Esophagus (tissue), 2 donors: ENCODE measurements around the gene POLG2. TPM values are rescaled to one million over a fixed set of nuclear protein-coding genes. Genes with fewer than 3 reads are reported as not detected.
"Not testable (repeated sequence)": the region's sequence is repeated elsewhere in the genome, so short reads cannot be mapped to it uniquely, and the experiment has no call there.

Source experiments
- H3K27ac ChIP-seq, 2 donors: one replicate each; pipeline ENCODE4 v1.5.1; 2013; ENCODE audit warnings: low read depth in 2 of 2, mild to moderate bottlenecking in 2 of 2, inconsistent platforms in 1 of 2, low read length in 1 of 2, moderate library complexity in 1 of 2
- H3K27me3 ChIP-seq, 2 donors: one replicate each; pipeline ENCODE4 v1.6.1; 2013; ENCODE audit warnings: low read length in 2 of 2, control low read depth in 1 of 2, mild to moderate bottlenecking in 1 of 2; ENCODE audit not compliant: insufficient read depth in 2 of 2, control insufficient read depth in 1 of 2
- H3K36me3 ChIP-seq, 2 donors: one replicate each; pipeline ENCODE4 v1.6.1; 2013; ENCODE audit warnings: low read length in 1 of 2; ENCODE audit not compliant: control insufficient read depth in 2 of 2, insufficient read depth in 2 of 2
- H3K4me1 ChIP-seq, 2 donors: one replicate each; pipeline ENCODE4 v1.6.1; 2013; ENCODE audit warnings: low read length in 1 of 2; ENCODE audit not compliant: control insufficient read depth in 2 of 2, insufficient read depth in 2 of 2
- H3K4me3 ChIP-seq, 2 donors: one replicate each; pipeline ENCODE4 v1.5.1; 2013; ENCODE audit warnings: low read length in 2 of 2, mild to moderate bottlenecking in 2 of 2, low read depth in 1 of 2, moderate library complexity in 1 of 2
- H3K9me3 ChIP-seq, 2 donors: one replicate each; pipeline ENCODE4 v1.6.1; 2013; ENCODE audit warnings: mild to moderate bottlenecking in 2 of 2, low read depth in 1 of 2, low read length in 1 of 2, moderate library complexity in 1 of 2; ENCODE audit not compliant: control insufficient read depth in 2 of 2, insufficient read depth in 1 of 2
- WGBS, 2 donors: extraction: QIAGEN DNeasy Blood & Tissue Kit; methylation state at CpG; one replicate each; pipeline ENCODE4 v1.1.7; 2013; 5-methylcytosine and 5-hydroxymethylcytosine counted together
- polyA plus RNA-seq, 2 donors: library from polyadenylated mRNA; stranded (reverse); fragments of 200-250 nt; gene quantifications; one replicate each; pipeline ENCODE4 v1.2.3, GENCODE V29; 2013
- donor health status: healthy with polysubstance abuse.
- donor health status: Bipolar disorder and iron deficiency.

Gene POLG2
- polyA plus RNA-seq, 2 donors = 4.2 to 6.7 TPM

- no peak overlapping the region for H3K27ac ChIP-seq
- no peak overlapping the region for H3K4me3 ChIP-seq
- no peaks in the 10 kb centered on the region for H3K4me1 ChIP-seq
- no peaks in the 10 kb centered on the region for H3K27me3 ChIP-seq
- no peaks in the 10 kb centered on the region for H3K9me3 ChIP-seq
- H3K36me3 ChIP-seq = no peaks in the 10 kb centered on the region
- 63 to 66% methylated on average over 3 of the region's 3 CpGs for WGBS, 2 donors
These were observed 47.3 kb downstream of the POLG2 start for GRCh38 chr17:64449545-64449944.

- 29 to 35% methylated on average over 10 of the region's 10 CpGs for WGBS, 2 donors
These were observed 48.0 kb downstream of the POLG2 start, which contains the start of gene MILR1 for GRCh38 chr17:64448665-64449512. Gene MILR1 (plus strand): TSS chr17:64449115. CDS start chr17:64449169, 54 bp downstream.

GRCh38 chr17:64447526-64447925, 49.3 kb downstream of the POLG2 start:
- no peaks in the 10 kb centered on the region for H3K9me3 ChIP-seq
- WGBS, 2 donors = 82 to 84% methylated on average over 1 of the region's 1 CpG
- H3K4me3 ChIP-seq = no peak overlapping the region
- H3K27ac ChIP-seq = no peak overlapping the region
- no peaks in the 10 kb centered on the region for H3K27me3 ChIP-seq
- H3K36me3 ChIP-seq = no peaks in the 10 kb centered on the region
- H3K4me1 ChIP-seq = peaks cover 0 to 2% of the 10 kb centered on the region in 2 donors

More at GRCh38 chr17:64448665-64449512, 48.0 kb downstream of the POLG2 start, which contains the start of gene MILR1:
- H3K27ac ChIP-seq = peak within 1 kb of the TSS in 1 of 2 donors; percentile 33
- no peaks in the 10 kb centered on the region for H3K27me3 ChIP-seq
- H3K4me3 ChIP-seq = no peak within 1 kb of the TSS
- H3K4me1 ChIP-seq = no peaks in the 10 kb centered on the region
- no peaks in the 10 kb centered on the region for H3K36me3 ChIP-seq
- H3K9me3 ChIP-seq = no peaks in the 10 kb centered on the region

DNA sequence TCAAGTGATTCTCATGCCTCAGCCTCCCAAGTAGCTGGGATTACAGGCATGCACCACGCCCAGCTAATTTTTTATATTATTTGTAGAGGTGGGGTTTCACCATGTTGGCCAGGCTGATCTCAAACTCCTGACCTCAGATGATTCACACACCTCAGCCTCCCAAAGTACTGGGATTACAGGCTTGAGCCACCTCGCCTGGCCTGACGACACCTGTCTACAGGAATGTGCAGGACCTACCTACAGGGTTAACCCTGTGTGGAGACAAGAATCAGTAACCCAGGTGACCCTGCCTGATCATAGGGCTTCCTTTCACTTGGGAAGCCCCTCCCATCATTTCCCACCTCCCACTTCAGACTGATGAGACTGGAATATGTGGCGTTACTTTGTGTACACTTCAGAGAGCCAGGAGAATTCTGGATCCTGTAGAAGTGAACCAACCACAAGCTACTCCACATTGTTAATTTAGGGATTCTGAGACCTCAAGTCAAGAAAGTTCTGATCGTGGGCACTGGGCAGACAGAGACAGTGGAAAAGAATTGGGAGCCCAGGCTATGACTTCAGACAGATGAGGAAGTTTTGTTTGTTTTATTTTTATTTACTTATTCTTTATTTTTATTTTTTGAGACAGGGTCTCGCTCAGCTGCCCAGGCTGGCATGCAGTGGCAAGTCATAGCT, 53.6 kb downstream of the POLG2 start:
- Histone ChIP-seq H3K27me3 (no peaks in the 10 kb centered on the region), H3K36me3 (no peaks in the 10 kb centered on the region), H3K27ac (no peak overlapping the region), H3K4me3 (no peak overlapping the region), H3K9me3 (peaks cover under 1% of the 10 kb centered on the region in 2 donors), H3K4me1 (peaks cover 0 to 2% of the 10 kb centered on the region in 2 donors)
- 72 to 78% methylated on average over 6 of the region's 6 CpGs for WGBS, 2 donors

- no peaks in the 10 kb centered on the region for H3K27me3 ChIP-seq
- H3K4me1 ChIP-seq = peaks cover 0 to 2% of the 10 kb centered on the region in 2 donors
- 74 to 77% methylated on average over 3 of the region's 3 CpGs for WGBS, 2 donors
- peak overlapping the region in 1 of 2 donors; percentile 63 for H3K27ac ChIP-seq
- no peaks in the 10 kb centered on the region for H3K36me3 ChIP-seq
- H3K4me3 ChIP-seq = no peak overlapping the region
- H3K9me3 ChIP-seq = peaks cover 4 to 7% of the 10 kb centered on the region in 2 donors
These were observed 54.3 kb downstream of the POLG2 start for GRCh38 chr17:64442541-64442971.

DNA sequence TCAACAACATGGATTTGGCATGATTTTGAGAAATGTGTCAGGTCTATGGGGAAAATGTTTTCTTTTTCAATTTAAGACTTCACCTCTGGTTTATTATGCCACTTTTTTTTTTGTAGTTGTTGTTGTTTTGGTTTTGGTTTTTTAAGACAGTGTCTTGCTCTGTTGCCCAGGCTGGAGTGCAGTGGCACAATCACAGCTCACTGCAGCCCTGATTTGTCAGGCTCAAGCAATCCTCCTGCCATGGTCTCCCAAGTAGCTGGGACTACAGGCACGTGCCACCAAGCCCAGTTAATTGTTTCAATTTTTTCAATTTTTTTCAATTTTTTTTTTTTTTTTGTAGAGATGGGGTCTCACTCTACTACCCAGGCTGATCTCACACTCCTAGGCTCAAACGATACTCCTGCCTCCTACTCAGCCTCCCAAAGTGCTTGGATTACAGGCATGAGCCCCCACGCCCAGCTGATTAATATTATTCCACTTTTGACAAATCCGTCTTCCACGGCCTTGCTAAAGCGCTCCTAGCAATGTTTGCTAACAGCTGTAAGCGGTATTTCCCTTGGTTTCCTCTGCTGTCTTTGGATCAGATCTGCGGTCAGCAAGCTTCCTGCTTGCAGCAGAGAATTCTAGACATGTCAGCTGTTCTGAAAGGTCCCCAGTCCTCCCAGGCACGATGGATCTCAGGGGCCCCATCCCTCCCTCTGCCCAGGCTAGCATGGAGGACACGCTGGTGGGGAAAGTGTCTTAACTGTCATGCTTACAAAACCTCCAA, 54.9 kb downstream of the POLG2 start:
- Histone ChIP-seq H3K36me3 (no peaks in the 10 kb centered on the region), H3K4me3 (no peak overlapping the region), H3K4me1 (peaks cover 0 to 2% of the 10 kb centered on the region in 2 donors), H3K27me3 (no peaks in the 10 kb centered on the region), H3K27ac (peak overlapping the region in 1 of 2 donors; percentile 63), H3K9me3 (peaks cover 4 to 8% of the 10 kb centered on the region in 2 donors)
- 35 to 45% methylated on average over 10 of the region's 10 CpGs for WGBS, 2 donors

DNA sequence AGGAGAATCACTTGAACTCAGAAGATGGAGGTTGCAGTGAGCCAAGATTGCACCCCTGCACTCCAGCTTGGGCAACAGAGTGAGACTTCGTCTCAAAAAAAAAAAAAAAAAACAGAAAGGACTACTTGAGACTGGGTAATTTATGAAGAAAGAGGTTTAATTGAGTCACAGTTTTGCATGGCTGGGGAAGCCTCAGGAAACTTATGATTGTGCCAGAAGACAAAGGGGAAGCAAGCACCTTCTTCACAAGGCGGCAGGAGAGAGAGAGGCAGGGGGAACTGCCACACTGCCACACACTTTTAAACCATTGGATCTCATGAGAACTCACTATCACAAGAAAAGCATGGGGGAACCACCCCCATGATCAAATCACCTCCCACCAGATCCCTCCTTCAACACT, 56.9 kb downstream of the POLG2 start:
- Histone ChIP-seq H3K27me3 (no peaks in the 10 kb centered on the region), H3K4me3 (no peak overlapping the region), H3K9me3 (peaks cover 4 to 8% of the 10 kb centered on the region in 2 donors), H3K27ac (no peak overlapping the region), H3K4me1 (peaks cover 0 to 2% of the 10 kb centered on the region in 2 donors), H3K36me3 (no peaks in the 10 kb centered on the region)
- WGBS, 2 donors = 96 to 100% methylated on average over 1 to 2 of the region's 2 CpGs

- not testable (repeated sequence) for H3K27me3 ChIP-seq, H3K4me3 ChIP-seq, H3K9me3 ChIP-seq, H3K27ac ChIP-seq, H3K36me3 ChIP-seq, H3K4me1 ChIP-seq
- 97 to 100% methylated on average over 1 of the region's 1 CpG for WGBS, 2 donors
These were observed 57.3 kb downstream of the POLG2 start for GRCh38 chr17:64439521-64439920.

GRCh38 chr17:64437944-64438525, 58.8 kb downstream of the POLG2 start:
- no peak overlapping the region for H3K27ac ChIP-seq
- no peaks in the 10 kb centered on the region for H3K36me3 ChIP-seq
- H3K4me1 ChIP-seq = peaks cover 0 to 2% of the 10 kb centered on the region in 2 donors
- no peak overlapping the region for H3K4me3 ChIP-seq
- H3K9me3 ChIP-seq = peaks cover 4 to 8% of the 10 kb centered on the region in 2 donors
- WGBS, 2 donors = 88 to 89% methylated on average over 5 of the region's 5 CpGs
- H3K27me3 ChIP-seq = no peaks in the 10 kb centered on the region
